Cortex of kidney (tissue), 1 donor: ENCODE results near the gene CHCHD4.

ENCODE experiments used
- DNase-seq: peaks from one replicate; lab custom pipeline; 2025; lab: John Stamatoyannopoulos, UW

Gene CHCHD4

GRCh38 chr3:14148041-14148985 lies 23.6 kb upstream of the CHCHD4 start:
- no peak for DNase-seq

GRCh38 chr3:14147617-14148016 lies 22.9 kb upstream of the CHCHD4 start:
- DNase-seq: no peak

DNA sequence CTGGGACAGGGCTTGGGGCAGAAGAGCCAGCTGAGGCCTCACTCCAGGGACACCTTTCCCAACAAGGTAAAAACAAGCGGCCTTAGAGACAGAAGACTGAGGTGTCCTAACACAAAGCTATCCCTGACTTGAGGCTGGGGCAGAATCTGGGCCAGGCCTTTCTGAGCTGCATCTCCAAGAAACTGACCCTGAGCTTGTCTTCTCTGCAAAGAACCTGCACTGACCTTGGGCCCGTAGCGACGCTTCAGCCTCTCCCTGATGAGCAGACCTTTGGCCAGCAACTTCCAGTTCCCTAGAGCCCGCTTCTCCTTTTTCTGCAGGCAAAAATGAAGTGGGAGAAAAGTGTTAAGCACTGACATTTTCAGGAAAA lies 22.4 kb upstream of the CHCHD4 start:
- DNase-seq: no peak

DNA sequence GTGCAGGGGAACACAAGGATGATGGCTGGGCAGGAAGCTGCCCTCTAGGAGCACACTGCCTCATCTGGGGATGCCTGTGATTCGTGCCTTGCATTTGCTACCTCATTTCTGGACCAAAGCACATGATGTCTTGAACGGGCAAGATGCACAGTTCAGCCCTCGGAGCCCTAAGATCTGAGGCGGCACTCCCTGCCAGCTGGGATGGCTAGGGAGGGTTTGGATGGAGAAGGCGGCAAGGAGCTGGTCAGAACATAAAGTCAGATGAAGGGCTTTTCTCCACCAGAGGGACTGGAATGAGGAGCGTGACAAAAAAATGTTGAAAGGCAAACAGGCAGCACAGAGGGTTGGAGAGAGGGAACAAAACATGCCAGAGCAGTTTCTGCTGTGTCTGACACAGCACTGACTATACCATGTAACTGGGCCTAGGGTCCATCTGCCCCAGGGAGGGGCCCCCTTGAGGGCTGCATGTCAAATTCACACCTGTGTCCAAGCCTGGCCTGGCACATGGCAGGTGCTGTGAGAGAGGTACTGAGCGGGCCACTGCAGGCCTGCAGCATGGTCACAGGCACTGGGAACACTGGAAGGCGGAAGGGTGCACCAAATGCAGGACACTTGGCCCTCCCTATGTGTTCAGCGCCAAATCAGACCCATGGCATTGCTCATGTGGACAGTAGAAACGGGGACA lies 21.9 kb upstream of the CHCHD4 start:
- DNase-seq: no peak

DNA sequence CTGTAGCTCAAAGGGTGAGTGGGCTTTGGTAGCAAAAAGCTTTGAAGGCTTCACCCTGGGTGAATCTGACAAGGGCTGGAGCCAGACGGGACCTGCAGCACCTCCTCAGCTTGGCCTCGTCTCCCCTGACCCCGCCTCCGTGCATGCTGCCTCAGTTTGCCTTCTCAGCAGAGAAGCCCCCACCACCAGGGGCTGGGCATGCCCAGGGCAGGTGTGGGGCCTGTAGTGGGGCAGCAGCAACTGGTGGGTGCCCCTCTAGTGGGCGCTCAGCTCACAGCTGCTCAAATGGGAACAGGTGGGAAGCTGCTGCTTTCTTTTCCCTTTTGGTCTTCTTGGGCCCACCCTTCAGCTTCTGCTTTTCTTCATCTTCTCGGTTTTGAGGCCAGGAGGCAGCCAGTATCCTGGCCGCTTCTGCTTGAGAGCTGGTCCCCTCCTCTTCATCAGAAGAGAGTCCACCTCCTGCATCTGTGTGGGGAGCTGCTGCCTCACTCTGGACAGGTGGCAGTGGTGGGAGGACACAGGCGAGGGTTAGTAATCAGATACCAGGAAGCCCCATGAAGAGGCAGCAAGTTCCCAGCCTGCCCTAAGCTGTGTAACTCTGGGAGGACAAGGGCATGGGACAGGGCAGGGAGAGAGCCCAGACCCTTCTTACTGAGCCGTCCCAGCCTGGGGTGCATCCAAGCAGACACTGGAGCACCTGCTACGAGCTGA lies 21.2 kb upstream of the CHCHD4 start:
- no peak for DNase-seq

DNA sequence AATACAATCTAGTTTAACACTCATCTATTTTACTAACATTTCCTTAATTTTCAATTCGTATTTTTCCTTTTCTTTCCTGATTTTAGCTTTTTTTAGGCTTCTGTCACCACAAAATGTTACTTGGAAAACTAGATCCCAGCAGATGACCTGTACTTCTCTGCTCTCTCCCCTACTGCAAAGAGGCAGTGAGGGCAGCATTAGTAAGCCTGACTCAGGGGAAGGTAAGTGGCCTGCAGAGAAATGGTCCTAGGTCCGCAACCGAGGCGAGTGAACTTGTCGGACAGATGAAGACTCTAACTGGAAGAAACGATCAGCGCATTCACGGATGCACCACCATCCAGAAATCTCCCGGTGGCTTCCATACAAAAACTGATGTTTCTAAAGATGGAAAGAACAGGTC lies 20.6 kb upstream of the CHCHD4 start:
- DNase-seq: no peak

DNA sequence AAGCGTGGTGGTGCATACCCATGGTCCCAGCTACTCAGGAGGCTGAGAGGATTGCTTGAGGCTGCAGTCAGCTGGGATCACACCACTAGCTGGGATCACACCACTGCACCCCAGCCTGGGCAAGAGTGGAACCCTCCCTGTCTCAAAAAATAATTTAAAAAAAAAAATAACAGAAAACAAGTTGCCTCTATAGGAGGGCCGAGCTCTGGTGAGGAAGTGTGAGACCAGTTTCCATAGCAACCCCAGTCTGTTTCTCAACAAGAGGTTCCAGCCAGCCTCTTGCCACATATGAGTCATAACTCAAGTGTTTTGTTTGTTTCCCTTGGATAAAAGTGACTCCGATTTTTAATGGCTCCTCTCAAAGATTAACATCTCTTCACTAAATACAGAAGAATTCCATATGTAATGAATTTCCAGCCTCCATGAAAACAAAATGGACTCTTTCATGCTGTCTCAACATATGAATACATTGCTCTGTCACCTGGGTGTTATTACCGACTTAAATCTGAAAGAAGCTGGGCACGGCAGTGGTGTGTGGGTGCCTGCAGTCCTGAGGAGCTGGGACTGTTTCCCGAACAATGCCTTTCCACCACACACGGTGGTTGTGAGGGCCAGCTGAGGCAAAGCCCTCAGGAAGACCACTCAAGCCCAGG lies 19.9 kb upstream of the CHCHD4 start:
- no peak for DNase-seq

- no peak for DNase-seq
Measured at GRCh38 chr3:14143271-14144225, 18.9 kb upstream of the CHCHD4 start.

GRCh38 chr3:14142567-14143270 lies 18.0 kb upstream of the CHCHD4 start:
- no peak for DNase-seq

GRCh38 chr3:14141602-14142341 lies 17.1 kb upstream of the CHCHD4 start:
- no peak for DNase-seq

GRCh38 chr3:14141144-14141543 lies 16.5 kb upstream of the CHCHD4 start:
- no peak for DNase-seq

DNA sequence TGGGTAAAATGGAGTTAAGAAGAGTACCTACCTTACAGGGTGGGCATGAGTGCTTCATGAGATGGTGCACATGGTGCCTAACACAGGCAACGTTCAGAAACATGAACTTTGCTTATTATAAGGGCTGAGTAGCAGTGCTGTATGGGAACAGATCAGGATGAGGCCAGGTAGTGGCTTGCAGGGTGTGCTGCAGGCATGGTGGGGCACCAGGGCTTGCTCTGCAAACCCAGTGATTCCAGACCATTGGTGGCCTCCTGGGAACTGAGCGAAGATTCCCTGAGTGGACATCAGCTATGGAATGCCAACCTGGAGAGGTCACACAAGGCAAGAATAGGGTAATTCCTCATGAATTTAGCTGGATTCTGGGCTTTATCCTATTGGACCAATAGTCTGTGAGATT lies 16.0 kb upstream of the CHCHD4 start:
- DNase-seq: no peak

GRCh38 chr3:14139771-14140170 lies 15.1 kb upstream of the CHCHD4 start:
- no peak for DNase-seq

DNA sequence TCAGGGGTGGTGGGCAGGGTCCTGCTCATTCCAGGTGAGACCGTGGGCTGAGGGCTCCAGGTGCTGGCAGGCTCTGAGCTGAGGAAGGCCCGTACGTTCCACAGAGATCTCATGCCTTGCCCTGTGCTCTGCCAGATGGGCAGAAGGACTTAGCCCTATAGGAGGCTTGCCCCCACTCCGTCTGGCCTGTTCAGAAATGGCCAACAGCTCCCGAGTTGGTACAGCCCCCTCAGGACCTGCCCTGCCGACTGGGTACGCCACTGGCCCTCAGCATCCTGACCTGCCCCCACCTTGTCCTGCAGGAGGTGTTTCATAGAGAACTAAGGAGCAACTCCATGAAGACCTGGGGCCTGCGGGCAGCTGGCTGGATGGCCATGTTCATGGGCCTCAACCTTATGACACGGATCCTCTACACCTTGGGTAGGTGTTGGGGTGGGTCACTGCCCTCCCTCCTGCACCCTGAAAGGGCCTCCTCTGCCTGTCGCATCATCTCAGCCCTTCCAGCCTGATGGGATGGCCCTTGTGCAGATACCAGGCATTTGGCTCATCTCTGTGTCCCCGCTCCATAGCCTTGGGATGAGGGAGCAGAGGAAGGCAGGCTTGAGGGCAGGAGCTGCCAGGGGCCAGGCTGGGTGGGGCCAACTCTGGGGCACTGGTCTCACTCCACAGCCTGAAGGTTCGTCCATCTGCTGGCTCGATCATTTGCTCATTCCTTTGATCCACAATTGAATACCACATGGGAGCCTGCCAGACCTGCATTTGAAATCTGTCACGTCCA lies 14.4 kb upstream of the CHCHD4 start:
- no peak for DNase-seq

DNA sequence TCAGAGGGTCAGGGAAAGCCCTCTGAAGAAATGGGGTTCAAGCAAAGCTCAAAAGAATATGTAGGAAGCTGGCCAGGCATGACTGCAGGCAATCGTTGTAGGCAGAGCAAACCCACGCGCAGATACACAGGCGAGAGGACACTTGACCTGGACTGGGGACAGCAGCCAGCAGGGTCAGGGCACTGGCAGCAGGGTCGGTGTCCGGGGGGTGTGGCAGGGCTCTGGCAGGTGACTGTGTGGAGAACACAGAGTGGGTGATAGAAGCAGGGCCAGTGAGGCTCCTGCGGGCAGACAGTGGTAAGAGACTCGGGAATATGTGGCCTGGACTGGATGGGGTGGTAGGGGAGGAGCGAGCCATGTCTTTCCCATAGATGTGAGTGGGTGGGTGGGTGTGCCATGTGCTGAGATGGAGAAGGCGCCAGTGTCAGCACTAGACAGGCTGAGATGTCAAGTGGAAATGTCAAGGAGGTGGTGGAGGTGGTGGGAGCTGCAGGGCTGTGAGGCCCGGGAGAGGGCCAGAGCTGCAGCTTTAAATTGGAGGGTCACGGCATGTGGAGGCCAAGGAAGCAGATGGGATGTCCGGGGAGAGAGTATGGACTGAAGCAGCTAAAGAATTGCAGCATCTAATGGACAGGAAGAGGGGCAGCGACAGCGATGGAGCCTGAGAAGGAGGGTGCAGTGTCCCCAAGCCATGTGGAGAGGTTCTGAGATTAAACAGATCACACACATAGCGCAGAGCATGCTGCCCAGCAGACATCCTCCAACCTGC lies 13.6 kb upstream of the CHCHD4 start:
- no peak for DNase-seq

DNA sequence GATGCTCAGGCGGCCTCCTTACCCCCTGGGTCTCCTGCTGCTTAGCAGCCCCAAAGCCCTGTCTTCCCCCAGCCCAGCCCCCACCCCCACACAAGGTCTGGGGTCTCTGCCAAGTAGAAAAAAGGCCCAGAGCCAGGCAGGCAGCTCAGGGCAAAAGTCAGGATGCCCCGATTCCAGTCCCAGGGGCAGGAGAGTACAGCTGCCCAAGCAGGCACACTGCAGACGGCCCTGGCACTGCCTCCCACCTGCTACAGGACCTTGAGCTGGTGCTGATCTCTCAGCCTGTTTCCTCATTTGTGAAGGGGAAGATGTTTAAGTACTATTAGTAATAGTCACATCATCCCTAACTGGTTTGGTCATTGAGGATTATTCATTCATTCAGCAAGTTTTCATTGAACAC lies 12.8 kb upstream of the CHCHD4 start:
- DNase-seq: no peak

GRCh38 chr3:14137004-14137403 lies 12.3 kb upstream of the CHCHD4 start:
- no peak for DNase-seq

- DNase-seq: no peak
Measured at GRCh38 chr3:14135581-14135980, 10.9 kb upstream of the CHCHD4 start.
